Stimulated activated CD4-positive, alpha-beta T cell treated with anti-CD3 and anti-CD28 coated beads, TNF-alpha, amount 100 ng/mL, for 1 hour (primary cell): ENCODE results near the gene PRKG1.
"Not testable (repeated sequence)": the region's sequence is repeated elsewhere in the genome, so short reads cannot be mapped to it uniquely, and the experiment has no call there.

ENCODE experiments used
- DNase-seq, 3 donors: peaks; one replicate each; pipeline ENCODE4 v3.0.0-alpha.2; 2020; ENCODE audit warnings: low read depth in 3 of 3, low spot score in 1 of 3

Gene PRKG1

GRCh38 chr10:51169111-51169510 is 94.8 kb downstream of the PRKG1 start:
- no peak for DNase-seq

- no peak for DNase-seq
Observed at GRCh38 chr10:51170518-51171245, 96.4 kb downstream of the PRKG1 start.

GRCh38 chr10:51171946-51172345 is 97.7 kb downstream of the PRKG1 start:
- no peak for DNase-seq

GRCh38 chr10:51176976-51177695 is 102.8 kb downstream of the PRKG1 start:
- DNase-seq, result no peak

GRCh38 chr10:51178634-51179033 is 104.3 kb downstream of the PRKG1 start:
- no peak for DNase-seq

GRCh38 chr10:51180141-51180540 is 105.9 kb downstream of the PRKG1 start:
- no peak for DNase-seq

GRCh38 chr10:51183783-51184182 is 109.5 kb downstream of the PRKG1 start:
- no peak for DNase-seq

GRCh38 chr10:51186361-51186760 is 112.1 kb downstream of the PRKG1 start:
- DNase-seq, result no peak

- no peak for DNase-seq
Observed at GRCh38 chr10:51188008-51188407, 113.7 kb downstream of the PRKG1 start.

- DNase-seq, result no peak
Observed at GRCh38 chr10:51188866-51189265, 114.6 kb downstream of the PRKG1 start.

GRCh38 chr10:51196508-51197175 is 122.4 kb downstream of the PRKG1 start:
- no peak for DNase-seq

- no peak for DNase-seq
Observed at GRCh38 chr10:51198170-51198569, 123.9 kb downstream of the PRKG1 start.

GRCh38 chr10:51201947-51202346 is 127.7 kb downstream of the PRKG1 start:
- no peak for DNase-seq

GRCh38 chr10:51203359-51203758 is 129.1 kb downstream of the PRKG1 start:
- no peak for DNase-seq

GRCh38 chr10:51204066-51204465 is 129.8 kb downstream of the PRKG1 start:
- DNase-seq, result no peak

GRCh38 chr10:51204701-51205100 is 130.4 kb downstream of the PRKG1 start:
- no peak for DNase-seq

- DNase-seq, result no peak
Observed at GRCh38 chr10:51206500-51206899, 132.2 kb downstream of the PRKG1 start.

- not testable (repeated sequence) for DNase-seq
Observed at GRCh38 chr10:51212937-51213336, 138.7 kb downstream of the PRKG1 start.

GRCh38 chr10:51214207-51215196 is 140.2 kb downstream of the PRKG1 start:
- no peak for DNase-seq

GRCh38 chr10:51215951-51216834 is 141.9 kb downstream of the PRKG1 start:
- no peak for DNase-seq
